ENCODE measurements around the gene SORL1.

- TF ChIP-seq, protein P1, sequence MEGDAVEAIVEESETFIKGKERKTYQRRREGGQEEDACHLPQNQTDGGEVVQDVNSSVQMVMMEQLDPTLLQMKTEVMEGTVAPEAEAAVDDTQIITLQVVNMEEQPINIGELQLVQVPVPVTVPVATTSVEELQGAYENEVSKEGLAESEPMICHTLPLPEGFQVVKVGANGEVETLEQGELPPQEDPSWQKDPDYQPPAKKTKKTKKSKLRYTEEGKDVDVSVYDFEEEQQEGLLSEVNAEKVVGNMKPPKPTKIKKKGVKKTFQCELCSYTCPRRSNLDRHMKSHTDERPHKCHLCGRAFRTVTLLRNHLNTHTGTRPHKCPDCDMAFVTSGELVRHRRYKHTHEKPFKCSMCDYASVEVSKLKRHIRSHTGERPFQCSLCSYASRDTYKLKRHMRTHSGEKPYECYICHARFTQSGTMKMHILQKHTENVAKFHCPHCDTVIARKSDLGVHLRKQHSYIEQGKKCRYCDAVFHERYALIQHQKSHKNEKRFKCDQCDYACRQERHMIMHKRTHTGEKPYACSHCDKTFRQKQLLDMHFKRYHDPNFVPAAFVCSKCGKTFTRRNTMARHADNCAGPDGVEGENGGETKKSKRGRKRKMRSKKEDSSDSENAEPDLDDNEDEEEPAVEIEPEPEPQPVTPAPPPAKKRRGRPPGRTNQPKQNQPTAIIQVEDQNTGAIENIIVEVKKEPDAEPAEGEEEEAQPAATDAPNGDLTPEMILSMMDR (conservative IDR thresholded peaks at IDR 0.05 in 1 of 2, IDR thresholded peaks at IDR 0.05 in 1 of 2; ENCODE audit: extremely low read depth in 1 of 2, insufficient read depth in 1 of 2, low read depth in 1 of 2, low read length in 2 of 2), result no peak
- no peak for TF ChIP-seq EZH2 (IDR thresholded peaks at IDR 0.05; ENCODE audit: borderline replicate concordance, low read length)
These were observed 123.8 kb downstream of the SORL1 start for GRCh38 chr11:121575963-121576290.
